Cardiac muscle cell (in vitro differentiated cells and primary cell): Measurements from ENCODE around the gene PDRG1. TPM values are rescaled to one million over a fixed set of nuclear protein-coding genes. Genes with fewer than 3 reads are reported as not detected.
A peak's percentile ranks its signal among the peaks of the same experiment; 100 is the strongest.

Experiments used
- DNase-seq, 2 donors: peaks; one replicate each; pipeline versions ENCODE4 v3.0.0 to v3.0.0-alpha.2; 2010 to 2017; ENCODE audit warnings: low read depth in 1 of 2, low spot score in 1 of 2
- H3K27ac ChIP-seq: fragments of 200-600 bp; sonication (generic); 2 replicates; pipeline ENCODE4 v1.5.1; 2016
- H3K27me3 ChIP-seq: fragments of 200-600 bp; sonication (generic); 2 replicates; pipeline ENCODE4 v1.6.0; 2016; ENCODE audit warnings: control low read depth
- H3K36me3 ChIP-seq: fragments of 200-600 bp; sonication (generic); 2 replicates; pipeline ENCODE4 v1.5.1; 2016; ENCODE audit warnings: control low read depth
- H3K4me1 ChIP-seq: fragments of 200-600 bp; sonication (generic); 2 replicates; pipeline ENCODE4 v1.8.1; 2017; ENCODE audit warnings: low read depth, mild to moderate bottlenecking, mixed run types
- H3K4me3 ChIP-seq: fragments of 200-600 bp; sonication (generic); 2 replicates; pipeline ENCODE4 v1.5.1; 2016; ENCODE audit warnings: mild to moderate bottlenecking
- H3K9me3 ChIP-seq: fragments of 200-600 bp; sonication (generic); 2 replicates; pipeline ENCODE4 v1.5.1; 2017; ENCODE audit warnings: low read depth, mild to moderate bottlenecking, control low read depth
- CTCF ChIP-seq: IDR thresholded peaks from 2 replicates; pipeline ENCODE4 v1.5.1; 2012; ENCODE audit warnings: low read depth, mild to moderate bottlenecking, low read length
- polyA plus RNA-seq: library from polyadenylated mRNA; unstranded; fragments of >200 nt; fragmentation: Nextera tagmentation; extraction: Ambion mirVana; gene quantifications from 2 replicates; pipeline ENCODE4 v1.2.1, GENCODE V29; 2016
- total RNA-seq: library from RNA; depleted of rRNA; stranded (reverse); fragments of >200 nt; gene quantifications from 2 replicates; pipeline ENCODE4 v1.2.3, GENCODE V29; 2016

The PDRG1 gene
- total and polyA plus RNA-seq, 2 experiments from 2014 or later = 14.4 to 38.6 TPM

GRCh38 chr20:31926493-31926892, 25.4 kb downstream of the PDRG1 start:
- Histone ChIP-seq H3K4me1 (no peaks in the 10 kb centered on the region), H3K36me3 (no peaks in the 10 kb centered on the region), H3K27me3 (no peaks in the 10 kb centered on the region), H3K4me3 (no peak overlapping the region), H3K27ac (no peak overlapping the region), H3K9me3 (no peaks in the 10 kb centered on the region)
- no peak for DNase-seq
- no peak for TF ChIP-seq CTCF

DNA sequence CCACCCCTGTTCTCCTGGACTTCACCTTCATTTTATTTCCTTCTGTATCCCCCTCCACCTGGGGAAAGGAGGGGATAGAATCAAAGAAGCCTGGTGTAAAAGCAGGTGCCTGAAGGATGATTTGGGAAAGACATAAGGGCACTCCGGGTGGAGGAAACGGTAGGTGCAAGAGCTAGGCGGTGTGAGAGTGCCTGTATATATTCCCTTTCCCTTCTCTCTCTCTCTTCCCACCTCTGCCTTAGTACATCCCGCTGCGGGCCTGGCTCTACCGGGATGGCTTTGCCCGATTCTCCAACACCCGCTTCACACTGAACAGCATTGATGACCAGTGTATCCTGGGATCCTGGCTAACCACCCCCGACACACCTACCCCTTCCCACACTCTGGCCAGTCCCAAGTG, 26.2 kb downstream of the PDRG1 start:
- H3K4me3 ChIP-seq = no peak overlapping the region
- no peaks in the 10 kb centered on the region for H3K9me3 ChIP-seq
- H3K4me1 ChIP-seq = no peaks in the 10 kb centered on the region
- H3K27me3 ChIP-seq = no peaks in the 10 kb centered on the region
- no peak for DNase-seq
- H3K36me3 ChIP-seq = no peaks in the 10 kb centered on the region
- TF ChIP-seq CTCF = no peak
- H3K27ac ChIP-seq = no peak overlapping the region

GRCh38 chr20:31924561-31924960, 27.3 kb downstream of the PDRG1 start:
- no peaks in the 10 kb centered on the region for H3K27me3 ChIP-seq
- no peak for DNase-seq
- no peak for TF ChIP-seq CTCF
- no peaks in the 10 kb centered on the region for H3K36me3 ChIP-seq
- peaks cover 4% of the 10 kb centered on the region for H3K4me1 ChIP-seq
- no peaks in the 10 kb centered on the region for H3K9me3 ChIP-seq
- H3K4me3 ChIP-seq = no peak overlapping the region
- H3K27ac ChIP-seq = no peak overlapping the region

DNA sequence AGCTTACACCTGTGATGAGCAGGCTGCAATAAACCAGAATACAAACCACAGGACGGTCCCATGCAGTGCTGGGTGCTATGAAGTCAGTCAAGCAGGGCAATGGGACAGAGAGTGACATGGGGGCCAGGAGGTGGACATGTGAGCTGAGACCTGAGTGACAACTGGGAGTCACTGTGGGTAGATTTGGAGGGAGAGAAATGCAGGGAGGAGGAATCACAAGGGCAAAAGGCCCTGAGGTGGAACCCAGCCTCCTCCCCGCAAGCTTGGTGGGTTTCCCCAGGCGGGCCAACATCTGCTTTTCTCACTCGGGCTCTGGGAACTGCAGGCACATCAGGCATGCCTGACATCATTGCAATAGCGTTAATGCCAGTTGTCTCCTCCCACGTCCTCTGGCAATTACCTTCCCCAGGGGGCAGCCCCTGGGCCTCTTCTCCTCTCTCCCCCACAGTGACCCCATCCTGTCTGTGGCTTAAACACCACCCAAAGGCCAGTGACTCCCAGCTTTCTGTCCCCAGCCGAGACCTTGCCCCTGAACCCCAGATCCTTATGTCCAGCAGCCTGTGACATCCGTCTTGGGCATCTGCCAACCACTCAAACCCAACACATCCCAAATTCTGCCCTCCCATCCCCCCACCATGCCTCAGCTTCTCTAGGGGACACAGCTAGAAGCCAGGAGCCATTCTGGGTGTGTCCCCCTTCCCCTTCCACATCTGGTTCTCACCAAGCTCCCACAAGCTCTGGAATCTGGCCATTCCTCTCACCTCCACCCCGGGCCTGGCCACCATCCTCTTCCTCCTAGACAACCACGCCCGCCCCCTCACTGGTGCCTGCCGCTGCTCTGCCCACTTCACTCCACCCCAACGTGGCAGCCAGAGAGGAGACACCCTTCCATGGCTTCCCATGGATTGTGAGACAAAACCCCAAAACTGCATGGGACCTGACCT, 28.2 kb downstream of the PDRG1 start:
- Histone ChIP-seq H3K27ac (no peak overlapping the region), H3K4me3 (no peak overlapping the region), H3K27me3 (no peaks in the 10 kb centered on the region), H3K9me3 (no peaks in the 10 kb centered on the region), H3K4me1 (peaks cover 8% of the 10 kb centered on the region), H3K36me3 (no peaks in the 10 kb centered on the region)
- DNase-seq = peak in 1 of 2 donors; percentile 3
- TF ChIP-seq CTCF = no peak

DNA sequence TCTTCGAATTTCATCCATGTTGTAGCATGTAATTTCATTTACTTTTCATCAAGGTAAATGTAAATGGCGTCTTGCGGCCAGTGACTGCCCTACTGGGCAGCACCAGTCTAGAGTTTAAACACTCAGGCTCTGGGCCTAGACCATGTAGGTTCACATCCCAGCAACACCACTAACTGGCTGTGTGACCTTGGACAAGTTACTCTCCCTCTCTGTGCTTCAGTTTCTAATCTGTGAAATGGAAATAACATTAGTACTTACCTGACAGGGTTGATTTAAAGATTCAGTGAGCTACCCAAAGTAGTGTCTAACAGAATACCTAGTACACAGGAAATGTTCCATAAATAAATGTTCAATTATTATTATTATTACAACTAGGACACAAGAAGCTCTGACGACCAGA, 29.3 kb downstream of the PDRG1 start:
- H3K9me3 ChIP-seq = no peaks in the 10 kb centered on the region
- H3K4me1 ChIP-seq = peaks cover 17% of the 10 kb centered on the region
- no peaks in the 10 kb centered on the region for H3K36me3 ChIP-seq
- no peaks in the 10 kb centered on the region for H3K27me3 ChIP-seq
- H3K4me3 ChIP-seq = no peak overlapping the region
- DNase-seq = no peak
- H3K27ac ChIP-seq = no peak overlapping the region
- no peak for TF ChIP-seq CTCF
